Esophagus muscularis mucosa (tissue), 4 donors: ENCODE measurements around the gene PMAIP1.

ENCODE experiments used
- CTCF ChIP-seq, 3 experiments: fragments of 200-600 bp in 2 of 3; fragments of 450-650 bp in 1 of 3; sonication (generic) in 2 of 3; IDR thresholded peaks; one replicate each; pipeline ENCODE4 v1.5.1; 2017 to 2019; ENCODE audit warnings: antibody characterized with exemption in 3 of 3, mild to moderate bottlenecking in 2 of 3, moderate library complexity in 1 of 3
- EP300 ChIP-seq: sonication (generic); formaldehyde crosslinking; IDR thresholded peaks from one replicate; pipeline ENCODE4 v1.6.1; 2017; ENCODE audit warnings: antibody characterized with exemption
- POLR2A ChIP-seq: fragments of 450-650 bp; IDR thresholded peaks from one replicate; pipeline ENCODE4 v1.6.1; 2017; ENCODE audit warnings: antibody characterized with exemption, moderate library complexity, mild to moderate bottlenecking, low read depth
- POLR2AphosphoS5 ChIP-seq, 2 donors: sonication (generic); formaldehyde crosslinking; IDR thresholded peaks; one replicate each; pipeline ENCODE4 v1.6.1; 2017; ENCODE audit warnings: antibody characterized with exemption in 2 of 2

- TF ChIP-seq POLR2AphosphoS5 (IDR thresholded peaks at IDR 0.05) = no peak
- no peak for TF ChIP-seq CTCF (IDR thresholded peaks at IDR 0.05)
- TF ChIP-seq POLR2A = no peak
- no peak for TF ChIP-seq EP300
These were observed 50.6 kb downstream of the PMAIP1 start for GRCh38 chr18:59950215-59950944.
